Measurements from ENCODE around the gene SLC30A7.

The SLC30A7 gene

GRCh38 chr1:100892554-100892953, 3.3 kb upstream of the SLC30A7 start:
- no peak overlapping the region for H3K9ac ChIP-seq (ENCODE audit: low read length)
- no peaks in the 10 kb centered on the region for H3K27me3 ChIP-seq (ENCODE audit: control insufficient read depth, insufficient read depth, low read length)
- H3K9me3 ChIP-seq (ENCODE audit: control insufficient read depth, low read depth, low read length): peaks cover 13% of the 10 kb centered on the region
- H3K4me1 ChIP-seq (ENCODE audit: control insufficient read depth, low read depth, low read length): peaks cover 6% of the 10 kb centered on the region
- H3K4me3 ChIP-seq (ENCODE audit: low read length): no peak overlapping the region
- H3K27ac ChIP-seq (ENCODE audit: low read length): no peak overlapping the region
- H3K36me3 ChIP-seq (ENCODE audit: control insufficient read depth, low read depth, low read length): peaks cover 5% of the 10 kb centered on the region

GRCh38 chr1:100893718-100894117, 2.2 kb upstream of the SLC30A7 start:
- peaks cover 6% of the 10 kb centered on the region for H3K4me1 ChIP-seq (ENCODE audit: control insufficient read depth, low read depth, low read length)
- H3K27ac ChIP-seq (ENCODE audit: low read length): no peak overlapping the region
- peaks cover 13% of the 10 kb centered on the region for H3K9me3 ChIP-seq (ENCODE audit: control insufficient read depth, low read depth, low read length)
- peak overlapping the region; percentile 91 for H3K4me3 ChIP-seq (ENCODE audit: low read length)
- H3K27me3 ChIP-seq (ENCODE audit: control insufficient read depth, insufficient read depth, low read length): no peaks in the 10 kb centered on the region
- H3K36me3 ChIP-seq (ENCODE audit: control insufficient read depth, low read depth, low read length): peaks cover 10% of the 10 kb centered on the region
- H3K9ac ChIP-seq (ENCODE audit: low read length): peak overlapping the region; percentile 92

GRCh38 chr1:100894603-100895539, 1.0 kb upstream of the SLC30A7 start, which contains the start of gene EXTL2:
TSS of gene EXTL2 (minus strand) at chr1:100894842. CDS start at chr1:100888757, 6,085 bp downstream.
- H3K9ac ChIP-seq (ENCODE audit: low read length): peak within 1 kb of the TSS; percentile 92
- peaks cover 21% of the 10 kb centered on the region for H3K36me3 ChIP-seq (ENCODE audit: control insufficient read depth, low read depth, low read length)
- H3K27me3 ChIP-seq (ENCODE audit: control insufficient read depth, insufficient read depth, low read length): no peaks in the 10 kb centered on the region
- peaks cover 8% of the 10 kb centered on the region for H3K9me3 ChIP-seq (ENCODE audit: control insufficient read depth, low read depth, low read length)
- H3K4me1 ChIP-seq (ENCODE audit: control insufficient read depth, low read depth, low read length): peaks cover 6% of the 10 kb centered on the region
- peak within 1 kb of the TSS; percentile 91 for H3K4me3 ChIP-seq (ENCODE audit: low read length)
- peak within 1 kb of the TSS; percentile 90 for H3K27ac ChIP-seq (ENCODE audit: low read length)

GRCh38 chr1:100896481-100896982, 642 bp downstream of the SLC30A7 start:
- peaks cover 34% of the 10 kb centered on the region for H3K36me3 ChIP-seq (ENCODE audit: control insufficient read depth, low read depth, low read length)
- H3K27me3 ChIP-seq (ENCODE audit: control insufficient read depth, insufficient read depth, low read length): no peaks in the 10 kb centered on the region
- H3K9me3 ChIP-seq (ENCODE audit: control insufficient read depth, low read depth, low read length): no peaks in the 10 kb centered on the region
- H3K27ac ChIP-seq (ENCODE audit: low read length): peak overlapping the region; percentile 33
- H3K9ac ChIP-seq (ENCODE audit: low read length): peak overlapping the region; percentile 92
- peak overlapping the region; percentile 91 for H3K4me3 ChIP-seq (ENCODE audit: low read length)
- peaks cover 6% of the 10 kb centered on the region for H3K4me1 ChIP-seq (ENCODE audit: control insufficient read depth, low read depth, low read length)

- H3K4me1 ChIP-seq (ENCODE audit: control insufficient read depth, low read depth, low read length): no peaks in the 10 kb centered on the region
- no peak overlapping the region for H3K4me3 ChIP-seq (ENCODE audit: low read length)
- no peak overlapping the region for H3K9ac ChIP-seq (ENCODE audit: low read length)
- no peak overlapping the region for H3K27ac ChIP-seq (ENCODE audit: low read length)
- H3K36me3 ChIP-seq (ENCODE audit: control insufficient read depth, low read depth, low read length): peaks cover 48% of the 10 kb centered on the region
- H3K9me3 ChIP-seq (ENCODE audit: control insufficient read depth, low read depth, low read length): no peaks in the 10 kb centered on the region
- H3K27me3 ChIP-seq (ENCODE audit: control insufficient read depth, insufficient read depth, low read length): no peaks in the 10 kb centered on the region
Observed at GRCh38 chr1:100902365-100902764, 6.5 kb downstream of the SLC30A7 start.

- H3K4me3 ChIP-seq (ENCODE audit: low read length): no peak overlapping the region
- H3K27ac ChIP-seq (ENCODE audit: low read length): no peak overlapping the region
- peaks cover 49% of the 10 kb centered on the region for H3K36me3 ChIP-seq (ENCODE audit: control insufficient read depth, low read depth, low read length)
- H3K27me3 ChIP-seq (ENCODE audit: control insufficient read depth, insufficient read depth, low read length): no peaks in the 10 kb centered on the region
- H3K9me3 ChIP-seq (ENCODE audit: control insufficient read depth, low read depth, low read length): no peaks in the 10 kb centered on the region
- no peak overlapping the region for H3K9ac ChIP-seq (ENCODE audit: low read length)
- no peaks in the 10 kb centered on the region for H3K4me1 ChIP-seq (ENCODE audit: control insufficient read depth, low read depth, low read length)
Observed at GRCh38 chr1:100903777-100904176, 7.9 kb downstream of the SLC30A7 start.

GRCh38 chr1:100904528-100904927, 8.6 kb downstream of the SLC30A7 start:
- H3K9me3 ChIP-seq (ENCODE audit: control insufficient read depth, low read depth, low read length): no peaks in the 10 kb centered on the region
- H3K4me1 ChIP-seq (ENCODE audit: control insufficient read depth, low read depth, low read length): no peaks in the 10 kb centered on the region
- no peaks in the 10 kb centered on the region for H3K27me3 ChIP-seq (ENCODE audit: control insufficient read depth, insufficient read depth, low read length)
- no peak overlapping the region for H3K4me3 ChIP-seq (ENCODE audit: low read length)
- no peak overlapping the region for H3K27ac ChIP-seq (ENCODE audit: low read length)
- H3K9ac ChIP-seq (ENCODE audit: low read length): no peak overlapping the region
- peaks cover 49% of the 10 kb centered on the region for H3K36me3 ChIP-seq (ENCODE audit: control insufficient read depth, low read depth, low read length)

GRCh38 chr1:100905181-100905580, 9.3 kb downstream of the SLC30A7 start:
- no peak overlapping the region for H3K9ac ChIP-seq (ENCODE audit: low read length)
- H3K9me3 ChIP-seq (ENCODE audit: control insufficient read depth, low read depth, low read length): no peaks in the 10 kb centered on the region
- H3K4me3 ChIP-seq (ENCODE audit: low read length): no peak overlapping the region
- no peaks in the 10 kb centered on the region for H3K4me1 ChIP-seq (ENCODE audit: control insufficient read depth, low read depth, low read length)
- H3K36me3 ChIP-seq (ENCODE audit: control insufficient read depth, low read depth, low read length): peaks cover 48% of the 10 kb centered on the region
- no peaks in the 10 kb centered on the region for H3K27me3 ChIP-seq (ENCODE audit: control insufficient read depth, insufficient read depth, low read length)
- H3K27ac ChIP-seq (ENCODE audit: low read length): no peak overlapping the region

- H3K9me3 ChIP-seq (ENCODE audit: control insufficient read depth, low read depth, low read length): no peaks in the 10 kb centered on the region
- H3K36me3 ChIP-seq (ENCODE audit: control insufficient read depth, low read depth, low read length): peaks cover 50% of the 10 kb centered on the region
- H3K4me1 ChIP-seq (ENCODE audit: control insufficient read depth, low read depth, low read length): no peaks in the 10 kb centered on the region
- H3K9ac ChIP-seq (ENCODE audit: low read length): no peak overlapping the region
- H3K27me3 ChIP-seq (ENCODE audit: control insufficient read depth, insufficient read depth, low read length): no peaks in the 10 kb centered on the region
- H3K4me3 ChIP-seq (ENCODE audit: low read length): no peak overlapping the region
- no peak overlapping the region for H3K27ac ChIP-seq (ENCODE audit: low read length)
Observed at GRCh38 chr1:100907887-100908286, 12.0 kb downstream of the SLC30A7 start.

- no peak overlapping the region for H3K9ac ChIP-seq (ENCODE audit: low read length)
- no peaks in the 10 kb centered on the region for H3K9me3 ChIP-seq (ENCODE audit: control insufficient read depth, low read depth, low read length)
- H3K4me1 ChIP-seq (ENCODE audit: control insufficient read depth, low read depth, low read length): no peaks in the 10 kb centered on the region
- H3K36me3 ChIP-seq (ENCODE audit: control insufficient read depth, low read depth, low read length): peaks cover 60% of the 10 kb centered on the region
- no peak overlapping the region for H3K27ac ChIP-seq (ENCODE audit: low read length)
- no peaks in the 10 kb centered on the region for H3K27me3 ChIP-seq (ENCODE audit: control insufficient read depth, insufficient read depth, low read length)
- no peak overlapping the region for H3K4me3 ChIP-seq (ENCODE audit: low read length)
Observed at GRCh38 chr1:100909018-100909417, 13.1 kb downstream of the SLC30A7 start.

- Histone ChIP-seq H3K9ac (ENCODE audit: low read length) (no peak overlapping the region), H3K9me3 (ENCODE audit: control insufficient read depth, low read depth, low read length) (no peaks in the 10 kb centered on the region), H3K36me3 (ENCODE audit: control insufficient read depth, low read depth, low read length) (peaks cover 72% of the 10 kb centered on the region), H3K4me3 (ENCODE audit: low read length) (no peak overlapping the region), H3K27ac (ENCODE audit: low read length) (no peak overlapping the region), H3K27me3 (ENCODE audit: control insufficient read depth, insufficient read depth, low read length) (no peaks in the 10 kb centered on the region), H3K4me1 (ENCODE audit: control insufficient read depth, low read depth, low read length) (no peaks in the 10 kb centered on the region)
Observed at GRCh38 chr1:100912019-100912418, 16.1 kb downstream of the SLC30A7 start.
